Coronary artery (tissue), 2 donors: ENCODE results near the gene TMEM108.

ENCODE experiments used
- DNase-seq: peaks from one replicate; pipeline ENCODE4 v3.0.0-alpha.2; 2017; ENCODE audit warnings: low spot score
- H3K27ac ChIP-seq, 2 donors: fragments of 200-600 bp; sonication (generic); one replicate each; pipeline ENCODE4 v1.5.1; 2016 to 2019
- H3K4me3 ChIP-seq: fragments of 200-600 bp; sonication (generic); 2 replicates; pipeline ENCODE4 v1.5.1; 2016; ENCODE audit warnings: mild to moderate bottlenecking, moderate library complexity
- TF ChIP-seq, protein P1 (sequence below): fragments of 200-600 bp; sonication (generic); IDR thresholded peaks from one replicate; pipeline ENCODE4 v1.5.1; 2019; ENCODE audit warnings: antibody characterized with exemption

Gene TMEM108

DNA sequence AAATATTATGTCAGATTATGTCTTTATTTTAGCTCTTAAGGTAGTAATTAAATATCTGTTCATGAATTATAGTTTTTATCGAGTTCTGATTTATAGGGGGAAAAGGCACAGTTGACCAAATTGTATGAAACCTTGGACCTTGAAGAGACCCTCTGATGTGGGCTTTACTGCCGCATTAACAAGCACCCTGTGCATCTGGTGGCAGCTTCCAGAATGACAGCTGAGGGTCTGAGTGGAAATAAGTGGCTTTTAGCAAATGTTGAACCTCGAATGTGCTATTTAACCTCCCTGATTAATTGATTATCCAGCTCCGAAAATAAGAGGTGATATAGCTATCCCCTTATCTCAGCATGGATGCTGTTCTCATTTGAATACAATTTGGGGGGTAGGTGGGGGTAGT is 87.0 kb downstream of the TMEM108 start:
- Histone ChIP-seq H3K4me3 (no peak overlapping the region), H3K27ac (no peak overlapping the region)
- TF ChIP-seq, protein P1, sequence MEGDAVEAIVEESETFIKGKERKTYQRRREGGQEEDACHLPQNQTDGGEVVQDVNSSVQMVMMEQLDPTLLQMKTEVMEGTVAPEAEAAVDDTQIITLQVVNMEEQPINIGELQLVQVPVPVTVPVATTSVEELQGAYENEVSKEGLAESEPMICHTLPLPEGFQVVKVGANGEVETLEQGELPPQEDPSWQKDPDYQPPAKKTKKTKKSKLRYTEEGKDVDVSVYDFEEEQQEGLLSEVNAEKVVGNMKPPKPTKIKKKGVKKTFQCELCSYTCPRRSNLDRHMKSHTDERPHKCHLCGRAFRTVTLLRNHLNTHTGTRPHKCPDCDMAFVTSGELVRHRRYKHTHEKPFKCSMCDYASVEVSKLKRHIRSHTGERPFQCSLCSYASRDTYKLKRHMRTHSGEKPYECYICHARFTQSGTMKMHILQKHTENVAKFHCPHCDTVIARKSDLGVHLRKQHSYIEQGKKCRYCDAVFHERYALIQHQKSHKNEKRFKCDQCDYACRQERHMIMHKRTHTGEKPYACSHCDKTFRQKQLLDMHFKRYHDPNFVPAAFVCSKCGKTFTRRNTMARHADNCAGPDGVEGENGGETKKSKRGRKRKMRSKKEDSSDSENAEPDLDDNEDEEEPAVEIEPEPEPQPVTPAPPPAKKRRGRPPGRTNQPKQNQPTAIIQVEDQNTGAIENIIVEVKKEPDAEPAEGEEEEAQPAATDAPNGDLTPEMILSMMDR, result no peak
- DNase-seq, result no peak

DNA sequence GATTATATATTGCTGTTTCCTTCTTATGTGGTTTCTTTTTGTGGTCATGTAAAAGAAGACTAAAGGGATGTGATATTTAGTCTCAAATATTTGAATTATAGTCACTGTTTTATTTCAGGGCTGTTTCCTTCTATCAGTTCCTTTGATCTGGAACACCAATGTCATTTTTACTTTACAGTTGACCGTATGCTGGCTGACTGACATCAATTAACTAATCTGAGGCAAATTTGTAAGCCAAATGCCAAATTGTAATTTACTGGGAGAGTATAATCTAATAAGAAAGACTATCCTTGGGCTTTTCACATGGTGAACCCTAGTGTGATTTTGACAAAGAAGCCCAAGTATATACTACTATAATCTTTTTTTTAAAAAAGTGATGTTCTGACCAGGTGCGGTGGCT is 87.6 kb downstream of the TMEM108 start:
- TF ChIP-seq, protein P1, result no peak
- no peak overlapping the region for H3K27ac ChIP-seq
- DNase-seq, result no peak
- H3K4me3 ChIP-seq, result no peak overlapping the region

DNA sequence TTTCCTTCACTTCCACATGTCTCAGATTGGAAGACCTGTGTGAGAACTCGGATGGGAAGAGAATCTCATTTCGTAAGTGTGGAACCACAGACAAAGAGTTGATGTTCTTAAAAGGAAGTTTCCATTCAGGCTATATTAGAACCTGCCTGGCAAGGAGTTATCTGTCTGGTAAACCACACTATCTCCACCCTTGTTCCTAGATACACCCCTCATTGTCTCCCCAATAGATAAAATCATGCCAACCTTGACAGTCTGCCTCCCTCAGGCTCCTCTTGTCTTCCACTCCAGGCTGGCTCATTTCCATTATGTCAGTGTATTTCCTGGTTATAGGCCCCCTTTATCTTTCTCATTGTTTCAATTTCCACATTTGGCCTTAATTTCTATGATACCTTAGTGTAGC is 89.2 kb downstream of the TMEM108 start:
- no peak overlapping the region for H3K27ac ChIP-seq
- TF ChIP-seq, protein P1, result no peak
- DNase-seq, result no peak
- H3K4me3 ChIP-seq, result no peak overlapping the region

DNA sequence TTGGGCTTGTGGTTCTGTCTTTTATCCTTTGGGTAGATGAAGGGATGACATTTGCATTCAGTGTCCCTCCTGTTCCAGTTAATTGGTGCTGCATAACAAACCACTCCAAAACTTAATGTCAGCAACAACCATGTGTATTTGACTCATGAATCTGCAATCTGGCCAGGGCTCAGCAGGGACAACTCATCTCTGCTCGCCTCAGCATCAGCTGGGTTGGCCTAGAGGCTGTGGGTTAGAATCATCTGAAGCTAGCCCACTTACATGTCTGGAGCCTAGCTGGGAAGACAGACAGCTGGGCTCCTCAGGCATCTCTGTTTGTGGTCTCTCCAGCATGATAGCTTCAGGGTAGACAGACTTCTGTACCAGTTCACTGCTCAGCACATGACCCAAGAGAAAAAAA is 92.0 kb downstream of the TMEM108 start:
- Histone ChIP-seq H3K27ac (no peak overlapping the region), H3K4me3 (no peak overlapping the region)
- TF ChIP-seq, protein P1, result no peak
- no peak for DNase-seq

DNA sequence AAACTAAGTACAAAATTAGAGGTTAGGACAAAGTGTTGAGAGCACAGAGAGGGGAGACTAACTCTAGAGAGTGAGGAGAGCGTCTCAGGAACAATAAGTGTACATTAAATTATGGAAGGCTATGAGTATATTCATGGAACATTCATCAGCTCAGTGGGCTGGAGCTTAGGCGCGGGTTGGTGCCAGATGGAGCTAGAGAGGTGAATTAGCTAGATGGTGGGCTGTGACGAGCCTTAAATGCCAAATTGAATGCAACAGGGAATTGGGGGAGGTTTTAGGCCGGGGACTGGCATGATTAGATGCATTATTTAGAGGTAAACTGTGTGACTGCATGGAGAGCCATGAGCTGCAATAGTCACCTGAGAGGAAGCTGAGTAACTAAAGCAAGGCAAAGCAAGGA is 97.1 kb downstream of the TMEM108 start:
- TF ChIP-seq, protein P1, result no peak
- no peak for DNase-seq
- Histone ChIP-seq H3K4me3 (no peak overlapping the region), H3K27ac (no peak overlapping the region)

DNA sequence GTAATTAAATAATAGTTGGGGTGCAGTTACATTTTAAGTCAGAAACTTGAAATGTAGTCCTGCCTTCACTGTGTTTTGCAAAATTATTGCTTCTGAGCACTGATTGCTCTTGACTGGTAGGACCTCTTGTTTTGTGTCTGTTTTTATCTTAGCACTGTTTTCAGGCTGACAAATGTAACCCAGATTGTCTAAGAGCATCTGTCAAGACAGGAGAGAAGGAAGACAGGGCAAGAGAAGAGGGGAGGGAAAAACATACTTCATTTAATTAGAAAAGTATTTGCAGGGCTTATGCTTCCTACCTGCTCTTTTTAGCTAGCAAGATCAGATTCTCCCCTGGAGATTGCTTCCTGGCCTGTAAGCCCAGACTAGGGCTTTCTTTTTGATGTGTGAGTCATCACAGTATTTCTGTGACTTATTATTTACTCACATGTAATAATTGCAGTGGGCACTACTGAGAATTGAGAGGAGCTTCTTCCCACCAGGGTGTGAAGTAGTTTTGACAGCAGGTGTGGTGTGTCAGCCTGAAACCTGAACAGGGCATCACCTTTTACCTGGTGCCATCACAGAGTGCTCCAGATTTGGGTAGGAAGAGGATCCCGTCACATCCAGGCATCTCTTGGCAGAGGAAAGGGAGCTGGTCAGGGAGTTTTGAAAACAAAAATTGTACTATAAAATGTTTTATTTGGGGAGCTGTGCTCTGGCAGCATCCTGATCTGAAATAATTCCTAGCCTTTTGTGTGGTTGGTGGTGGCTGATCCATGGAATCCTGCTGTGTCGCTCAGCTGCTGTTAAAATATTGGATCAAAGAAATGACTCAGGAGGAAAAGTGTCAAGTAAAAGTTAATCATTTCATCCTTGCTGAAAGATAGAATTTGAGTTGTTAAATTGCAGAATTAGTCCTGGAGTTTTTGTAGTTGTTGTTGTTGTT is 98.2 kb downstream of the TMEM108 start:
- no peak overlapping the region for H3K4me3 ChIP-seq
- TF ChIP-seq, protein P1, result no peak
- H3K27ac ChIP-seq, result no peak overlapping the region
- no peak for DNase-seq
